Measurements from ENCODE around the gene GLI2. TPM values are rescaled to one million over a fixed set of nuclear protein-coding genes. Genes with fewer than 3 reads are reported as not detected.

GLI2 gene
- total and polyA plus RNA-seq, 2 donors (not counting 1 experiment from before 2014, with no cell fraction given) = not detected

- POLR2A ChIA-PET = no interaction called here
Measured at GRCh38 chr2:120703330-120703994, 32.2 kb upstream of the GLI2 start.

GRCh38 chr2:120704696-120705095 is 31.0 kb upstream of the GLI2 start:
- ChIA-PET POLR2A (no interaction called here), CTCF (no interaction called here)
- H4K20me1 ChIP-seq (ENCODE audit: control insufficient read depth, insufficient read depth, low read length, poor library complexity, severe bottlenecking) = no peaks in the 10 kb centered on the region
- TF ChIP-seq EZH2 (IDR thresholded peaks at IDR 0.05; ENCODE audit: borderline replicate concordance, insufficient read depth, low read depth, low read length, poor library complexity, severe bottlenecking) = no peak
- no peak for TF ChIP-seq CTCF (IDR thresholded peaks at IDR 0.05)
- no peak overlapping the region for H3K9ac ChIP-seq (ENCODE audit: low read length)
- Mint-ChIP-seq H3K4me3 (no peak overlapping the region), H3K27ac (no peak overlapping the region), H3K4me1 (no peaks in the 10 kb centered on the region), H3K9me3 (ENCODE audit: insufficient read depth) (no peaks in the 10 kb centered on the region), H3K27me3 (peaks cover 22% of the 10 kb centered on the region)
- no peaks in the 10 kb centered on the region for H3K27me3 ChIP-seq (replicated peaks in 1 of 4; ENCODE audit: control extremely low read depth in 1 of 4, control insufficient read depth in 3 of 4, insufficient read depth in 4 of 4, low read length in 3 of 4)
- H3K27ac ChIP-seq (ENCODE audit: low read length in 2 of 2) = no peak overlapping the region
- ATAC-seq (ENCODE audit: low read depth) = no peak
- H3K4me3 ChIP-seq (ENCODE audit: control extremely low read depth in 1 of 5, extremely low read depth in 1 of 5, insufficient read depth in 1 of 5, low read depth in 2 of 5, low read length in 4 of 5) = no peak overlapping the region
- H3K36me3 ChIP-seq (replicated peaks in 1 of 2; ENCODE audit: control extremely low read depth in 1 of 2, control insufficient read depth in 1 of 2, extremely low read depth in 1 of 2, insufficient read depth in 2 of 2, low read length in 1 of 2) = no peaks in the 10 kb centered on the region
- intact Hi-C loops (cut with micrococcal nuclease) = no loop called here
- no peaks in the 10 kb centered on the region for H3K4me1 ChIP-seq (ENCODE audit: control insufficient read depth in 2 of 2, insufficient read depth in 2 of 2, low read length in 2 of 2)
- no peaks in the 10 kb centered on the region for H3K9me3 ChIP-seq (ENCODE audit: control extremely low read depth in 1 of 3, control insufficient read depth in 2 of 3, insufficient read depth in 1 of 3, low read length in 2 of 3)
- H3K4me2 ChIP-seq (replicated peaks; ENCODE audit: low read depth, low read length, poor library complexity, severe bottlenecking) = no peak overlapping the region
- no peak overlapping the region for H2AFZ ChIP-seq (ENCODE audit: insufficient read depth, low read depth, low read length, poor library complexity, severe bottlenecking)
- no peak for DNase-seq
- no peaks in the 10 kb centered on the region for H3K79me2 ChIP-seq (ENCODE audit: control insufficient read depth, insufficient read depth, low read length)
- 82% methylated on average over 2 of the region's 2 CpGs for WGBS (ENCODE audit: insufficient coverage)

More at GRCh38 chr2:120703330-120703994, 32.2 kb upstream of the GLI2 start:
- intact Hi-C loops (cut with micrococcal nuclease) = no loop called here
- H3K4me1 Mint-ChIP-seq = no peaks in the 10 kb centered on the region
- no peak overlapping the region for H3K27ac Mint-ChIP-seq
- H4K20me1 ChIP-seq (ENCODE audit: control insufficient read depth, insufficient read depth, low read length, poor library complexity, severe bottlenecking) = no peaks in the 10 kb centered on the region
- no peak overlapping the region for H3K4me3 Mint-ChIP-seq
- H3K36me3 ChIP-seq (replicated peaks in 1 of 2; ENCODE audit: control extremely low read depth in 1 of 2, control insufficient read depth in 1 of 2, extremely low read depth in 1 of 2, insufficient read depth in 2 of 2, low read length in 1 of 2) = no peaks in the 10 kb centered on the region
- no peaks in the 10 kb centered on the region for H3K27me3 ChIP-seq (replicated peaks in 1 of 4; ENCODE audit: control extremely low read depth in 1 of 4, control insufficient read depth in 3 of 4, insufficient read depth in 4 of 4, low read length in 3 of 4)
- H3K79me2 ChIP-seq (ENCODE audit: control insufficient read depth, insufficient read depth, low read length) = no peaks in the 10 kb centered on the region
- 50% methylated on average over 1 of the region's 4 CpGs for WGBS (ENCODE audit: insufficient coverage)
- CTCF ChIA-PET = no interaction called here
- no peaks in the 10 kb centered on the region for H3K9me3 Mint-ChIP-seq (ENCODE audit: insufficient read depth)
- H2AFZ ChIP-seq (ENCODE audit: insufficient read depth, low read depth, low read length, poor library complexity, severe bottlenecking) = no peak overlapping the region
- no peak for DNase-seq
- H3K27ac ChIP-seq (ENCODE audit: low read length in 2 of 2) = no peak overlapping the region
- ATAC-seq (ENCODE audit: low read depth) = no peak
- H3K4me3 ChIP-seq (ENCODE audit: control extremely low read depth in 1 of 5, extremely low read depth in 1 of 5, insufficient read depth in 1 of 5, low read depth in 2 of 5, low read length in 4 of 5) = no peak overlapping the region
- no peak overlapping the region for H3K4me2 ChIP-seq (replicated peaks; ENCODE audit: low read depth, low read length, poor library complexity, severe bottlenecking)
- no peak overlapping the region for H3K9ac ChIP-seq (ENCODE audit: low read length)
- TF ChIP-seq CTCF (IDR thresholded peaks at IDR 0.05) (no peak), EZH2 (IDR thresholded peaks at IDR 0.05; ENCODE audit: borderline replicate concordance, insufficient read depth, low read depth, low read length, poor library complexity, severe bottlenecking) (no peak)
- peaks cover 0 to 7% (median 0%) of the 10 kb centered on the region in 3 donors for H3K9me3 ChIP-seq (ENCODE audit: control extremely low read depth in 1 of 3, control insufficient read depth in 2 of 3, insufficient read depth in 1 of 3, low read length in 2 of 3)
- peaks cover 23% of the 10 kb centered on the region for H3K27me3 Mint-ChIP-seq
- no peaks in the 10 kb centered on the region for H3K4me1 ChIP-seq (ENCODE audit: control insufficient read depth in 2 of 2, insufficient read depth in 2 of 2, low read length in 2 of 2)

Data from B cell (primary cell).